Measurements from ENCODE around the gene IQGAP2. TPM values are rescaled to one million over a fixed set of nuclear protein-coding genes. Genes with fewer than 3 reads are reported as not detected.

IQGAP2 gene
- polyA plus RNA-seq, 1 donor (not counting 4 experiments of a cell fraction or from before 2014, with no cell fraction given): 0.14 TPM

DNA sequence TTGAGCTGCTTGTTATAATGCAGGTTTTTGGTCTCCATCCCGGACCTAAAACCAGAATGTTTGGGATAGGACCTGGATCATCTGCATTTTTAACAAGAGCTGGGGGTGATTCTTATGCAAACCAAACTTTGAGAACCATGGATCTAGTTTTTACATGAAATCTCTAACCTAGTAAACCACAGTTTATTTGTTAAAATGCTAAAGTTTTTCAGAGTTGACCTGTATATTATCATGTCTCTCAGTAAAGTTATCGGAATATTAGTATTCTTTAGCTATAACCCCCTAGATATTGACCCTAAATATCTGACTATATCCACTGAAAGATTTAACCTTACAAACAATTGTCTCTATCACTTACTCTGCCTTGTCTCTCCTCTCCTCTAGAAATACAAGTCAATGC lies 341.5 kb downstream of the IQGAP2 start:
- H3K4me3 ChIP-seq (ENCODE audit: control insufficient read depth in 2 of 3, extremely low read depth in 1 of 3, insufficient read depth in 2 of 3, low read depth in 1 of 3, low read length in 3 of 3): no peak overlapping the region
- no peaks in the 10 kb centered on the region for H3K79me2 ChIP-seq (ENCODE audit: control insufficient read depth, insufficient read depth, low read length)
- H3K9ac ChIP-seq (ENCODE audit: control insufficient read depth, extremely low read depth, insufficient read depth, low read length): no peak overlapping the region
- no peaks in the 10 kb centered on the region for H3K9me3 ChIP-seq (ENCODE audit: control insufficient read depth, low read depth, low read length)
- H2AFZ ChIP-seq (ENCODE audit: control insufficient read depth, low read length): no peak overlapping the region
- H3K4me2 ChIP-seq (ENCODE audit: control insufficient read depth, extremely low read depth, insufficient read depth, low read depth, low read length): no peak overlapping the region
- no peaks in the 10 kb centered on the region for H4K20me1 ChIP-seq (ENCODE audit: control insufficient read depth, extremely low read depth, insufficient read depth, low read length)
- H3K36me3 ChIP-seq (ENCODE audit: control insufficient read depth in 2 of 2, extremely low read depth in 1 of 2, insufficient read depth in 2 of 2, low read length in 2 of 2): no peaks in the 10 kb centered on the region
- H3K4me1 ChIP-seq (ENCODE audit: control insufficient read depth, extremely low read depth, insufficient read depth, low read length): no peaks in the 10 kb centered on the region
- TF ChIP-seq, protein P1, sequence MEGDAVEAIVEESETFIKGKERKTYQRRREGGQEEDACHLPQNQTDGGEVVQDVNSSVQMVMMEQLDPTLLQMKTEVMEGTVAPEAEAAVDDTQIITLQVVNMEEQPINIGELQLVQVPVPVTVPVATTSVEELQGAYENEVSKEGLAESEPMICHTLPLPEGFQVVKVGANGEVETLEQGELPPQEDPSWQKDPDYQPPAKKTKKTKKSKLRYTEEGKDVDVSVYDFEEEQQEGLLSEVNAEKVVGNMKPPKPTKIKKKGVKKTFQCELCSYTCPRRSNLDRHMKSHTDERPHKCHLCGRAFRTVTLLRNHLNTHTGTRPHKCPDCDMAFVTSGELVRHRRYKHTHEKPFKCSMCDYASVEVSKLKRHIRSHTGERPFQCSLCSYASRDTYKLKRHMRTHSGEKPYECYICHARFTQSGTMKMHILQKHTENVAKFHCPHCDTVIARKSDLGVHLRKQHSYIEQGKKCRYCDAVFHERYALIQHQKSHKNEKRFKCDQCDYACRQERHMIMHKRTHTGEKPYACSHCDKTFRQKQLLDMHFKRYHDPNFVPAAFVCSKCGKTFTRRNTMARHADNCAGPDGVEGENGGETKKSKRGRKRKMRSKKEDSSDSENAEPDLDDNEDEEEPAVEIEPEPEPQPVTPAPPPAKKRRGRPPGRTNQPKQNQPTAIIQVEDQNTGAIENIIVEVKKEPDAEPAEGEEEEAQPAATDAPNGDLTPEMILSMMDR (optimal IDR thresholded peaks at IDR 0.05 in 1 of 3, IDR thresholded peaks at IDR 0.05 in 1 of 3, conservative IDR thresholded peaks at IDR 0.05 in 1 of 3; ENCODE audit: extremely low read depth in 1 of 3, insufficient read depth in 2 of 3, low read length in 3 of 3): no peak
- no peak for TF ChIP-seq EZH2 (IDR thresholded peaks at IDR 0.05; ENCODE audit: low read length)
- no peaks in the 10 kb centered on the region for H3K9me1 ChIP-seq (ENCODE audit: control insufficient read depth, extremely low read depth, insufficient read depth, low read length)
- dilution Hi-C loops (cut with MboI; ENCODE audit: extremely low pct_ligation_motif_present, low sequenced_read_pairs): no loop called here
- FAIRE-seq: no peak
- H3K27me3 ChIP-seq (ENCODE audit: control insufficient read depth, extremely low read depth, insufficient read depth, low read length): no peaks in the 10 kb centered on the region
- no peak overlapping the region for H3K27ac ChIP-seq (ENCODE audit: control insufficient read depth, insufficient read depth, low read length)
- no peak for DNase-seq (ENCODE audit: low read depth, low spot score)

DNA sequence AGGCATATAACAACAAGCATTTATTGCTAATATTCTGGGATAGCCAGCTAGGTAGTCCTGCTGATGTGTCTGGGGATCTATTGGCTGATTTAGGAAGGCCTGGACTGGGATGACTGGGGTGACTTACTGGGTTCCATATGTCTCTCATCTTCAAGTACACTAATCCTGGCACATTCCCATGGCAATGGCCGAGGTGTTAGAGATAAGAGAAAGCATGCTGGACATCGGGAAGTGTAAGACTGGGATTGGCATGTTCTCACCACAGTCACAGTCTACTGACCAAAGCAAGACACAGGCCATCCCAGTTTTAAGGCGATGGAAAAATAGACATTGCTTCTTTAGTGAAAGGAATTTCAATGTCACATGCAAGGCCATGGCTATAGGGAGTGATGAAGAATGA lies 342.6 kb downstream of the IQGAP2 start:
- Histone ChIP-seq H3K36me3 (ENCODE audit: control insufficient read depth in 2 of 2, extremely low read depth in 1 of 2, insufficient read depth in 2 of 2, low read length in 2 of 2) (no peaks in the 10 kb centered on the region), H3K4me3 (ENCODE audit: control insufficient read depth in 2 of 3, extremely low read depth in 1 of 3, insufficient read depth in 2 of 3, low read depth in 1 of 3, low read length in 3 of 3) (no peak overlapping the region), H2AFZ (ENCODE audit: control insufficient read depth, low read length) (no peak overlapping the region), H3K27ac (ENCODE audit: control insufficient read depth, insufficient read depth, low read length) (no peak overlapping the region), H3K79me2 (ENCODE audit: control insufficient read depth, insufficient read depth, low read length) (no peaks in the 10 kb centered on the region), H3K9me1 (ENCODE audit: control insufficient read depth, extremely low read depth, insufficient read depth, low read length) (no peaks in the 10 kb centered on the region), H3K9me3 (ENCODE audit: control insufficient read depth, low read depth, low read length) (no peaks in the 10 kb centered on the region), H3K4me1 (ENCODE audit: control insufficient read depth, extremely low read depth, insufficient read depth, low read length) (no peaks in the 10 kb centered on the region), H3K27me3 (ENCODE audit: control insufficient read depth, extremely low read depth, insufficient read depth, low read length) (no peaks in the 10 kb centered on the region), H3K4me2 (ENCODE audit: control insufficient read depth, extremely low read depth, insufficient read depth, low read depth, low read length) (no peak overlapping the region), H3K9ac (ENCODE audit: control insufficient read depth, extremely low read depth, insufficient read depth, low read length) (no peak overlapping the region), H4K20me1 (ENCODE audit: control insufficient read depth, extremely low read depth, insufficient read depth, low read length) (no peaks in the 10 kb centered on the region)
- TF ChIP-seq, protein P1 (optimal IDR thresholded peaks at IDR 0.05 in 1 of 3, IDR thresholded peaks at IDR 0.05 in 1 of 3, conservative IDR thresholded peaks at IDR 0.05 in 1 of 3; ENCODE audit: extremely low read depth in 1 of 3, insufficient read depth in 2 of 3, low read length in 3 of 3): no peak
- dilution Hi-C loops (cut with MboI; ENCODE audit: extremely low pct_ligation_motif_present, low sequenced_read_pairs): no loop called here
- DNase-seq (ENCODE audit: low read depth, low spot score) (no peak), FAIRE-seq (no peak)

Data from keratinocyte (primary cell).